OCI-LY7 (cell line): ENCODE results near the gene FAM114A1. TPM values are rescaled to one million over a fixed set of nuclear protein-coding genes. Genes with fewer than 3 reads are reported as not detected.

Source experiments
- BruUV-seq: library from RNA; stranded (reverse); fragments of 400-500 nt; replicated peaks from 2 replicates; lab custom pipeline; 2021; lab: Mats Ljungman, UMichigan
- CTCF ChIA-PET: fragments of 300-600 bp; sonication (Branson Sonifier 250); formaldehyde crosslinking; loops from one replicate; lab custom pipeline; 2022; ENCODE audit warnings: antibody characterized with exemption; ENCODE audit not compliant: unreplicated experiment; lab: Charles Lee
- POLR2A ChIA-PET: fragments of 300-600 bp; sonication (Branson Sonifier 250); formaldehyde crosslinking; loops from one replicate; lab custom pipeline; 2022; ENCODE audit warnings: antibody characterized with exemption; lab: Charles Lee
- DNase-seq: peaks from one replicate; pipeline ENCODE4 v3.0.0-alpha.2; 2015; ENCODE audit warnings: low spot score
- H2AFZ ChIP-seq: fragments of 200-600 bp; sonication (generic), shearing (Covaris generic); 2 replicates; pipeline ENCODE4 v1.6.1; 2014; ENCODE audit warnings: mild to moderate bottlenecking, antibody characterized with exemption, low read length, moderate library complexity
- H3K27ac ChIP-seq: fragments of 200-600 bp; sonication (generic); 2 replicates; pipeline ENCODE4 v1.5.1; 2014; ENCODE audit warnings: mixed run types, low read depth, mild to moderate bottlenecking, moderate library complexity, low read length, inconsistent platforms; ENCODE audit not compliant: poor library complexity, severe bottlenecking
- H3K36me3 ChIP-seq: fragments of 200-600 bp; sonication (generic); 2 replicates; pipeline ENCODE4 v1.6.1; 2014; ENCODE audit warnings: mild to moderate bottlenecking, antibody characterized with exemption, low read length, moderate library complexity, mixed read lengths; ENCODE audit not compliant: insufficient read depth
- H3K4me1 ChIP-seq: fragments of 200-600 bp; sonication (generic); 2 replicates; pipeline ENCODE4 v1.5.1; 2014; ENCODE audit warnings: mild to moderate bottlenecking, low read length; ENCODE audit not compliant: insufficient read depth, poor library complexity, severe bottlenecking
- H3K4me2 ChIP-seq: fragments of 200-600 bp; sonication (generic); 2 replicates; pipeline ENCODE4 v1.6.1; 2014; ENCODE audit warnings: mild to moderate bottlenecking, low read length
- H3K4me3 ChIP-seq: fragments of 200-600 bp; sonication (generic); 2 replicates; pipeline ENCODE4 v1.5.1; 2014; ENCODE audit warnings: mild to moderate bottlenecking, low read depth, low read length; ENCODE audit not compliant: poor library complexity, severe bottlenecking
- H3K79me2 ChIP-seq: fragments of 200-600 bp; sonication (generic); 2 replicates; pipeline ENCODE4 v1.6.1; 2016; ENCODE audit warnings: low read depth, mild to moderate bottlenecking, low read length, moderate library complexity, mixed read lengths; ENCODE audit not compliant: insufficient read depth
- H3K9me2 ChIP-seq: fragments of 200-600 bp; sonication (generic); 2 replicates; pipeline ENCODE4 v1.6.1; 2016; ENCODE audit warnings: mild to moderate bottlenecking, low read length, mixed read lengths; ENCODE audit not compliant: insufficient read depth
- H3K9me3 ChIP-seq: fragments of 200-600 bp; sonication (generic); 2 replicates; pipeline ENCODE4 v1.6.1; 2014; ENCODE audit warnings: mild to moderate bottlenecking, mixed run types, low read length, mixed read lengths
- H4K20me1 ChIP-seq: fragments of 200-600 bp; sonication (generic); 2 replicates; pipeline ENCODE4 v1.6.1; 2014; ENCODE audit warnings: mild to moderate bottlenecking, antibody characterized with exemption, low read length, moderate library complexity, mixed read lengths; ENCODE audit not compliant: insufficient read depth
- CTCF ChIP-seq: fragments of 200-600 bp; sonication (generic); conservative IDR thresholded peaks from 2 replicates; pipeline ENCODE4 v1.5.1; 2014; ENCODE audit warnings: mild to moderate bottlenecking, antibody characterized with exemption, low read length, moderate library complexity, mixed read lengths
- EZH2phosphoT487 ChIP-seq: fragments of 200-600 bp; sonication (generic); IDR thresholded peaks from 2 replicates; pipeline ENCODE4 v1.6.1; 2018; ENCODE audit warnings: low read depth, borderline replicate concordance, mild to moderate bottlenecking, mixed run types, antibody characterized with exemption, low read length, moderate library complexity, mixed read lengths
- intact Hi-C: fragments of 100-400 bp; cut with micrococcal nuclease; formaldehyde crosslinking; loops from one replicate; pipeline ENCODE4 v1.10.0; 2022; ENCODE audit not compliant: unreplicated experiment
- total RNA-seq, 2 experiments: library from RNA; depleted of rRNA in 1 of 2; stranded (reverse); fragments of >200 nt in 1 of 2; shearing (Covaris generic) in 1 of 2; gene quantifications; 2 replicates each; pipeline ENCODE4 v1.2.3, GENCODE V29; 2014 to 2022

FAM114A1 gene
- total RNA-seq, 2 experiments from 2014 or later, result not detected

DNA sequence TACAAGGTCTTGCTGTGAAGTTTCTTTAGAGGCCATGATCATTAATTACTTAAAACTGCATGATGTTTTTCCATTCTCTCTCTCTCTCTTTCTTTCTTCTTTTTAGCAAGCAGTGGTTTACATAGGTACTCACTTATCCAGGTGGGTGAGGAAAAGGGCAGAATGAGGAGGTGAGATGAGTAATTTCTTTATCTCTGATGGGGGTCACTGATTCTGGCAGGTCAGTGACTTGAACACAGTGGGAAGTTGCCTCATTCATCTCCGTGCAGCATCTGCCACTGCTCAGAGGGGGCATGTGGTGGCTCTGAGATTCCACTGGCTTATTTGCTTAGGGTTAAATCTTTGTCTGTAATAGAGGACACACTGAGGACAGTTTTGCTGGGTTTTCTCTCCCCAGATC lies 62.6 kb downstream of the FAM114A1 start:
- no peak overlapping the region for H2AFZ ChIP-seq
- TF ChIP-seq CTCF (no peak), EZH2phosphoT487 (no peak)
- no peaks in the 10 kb centered on the region for H3K79me2 ChIP-seq
- no peak overlapping the region for H3K4me3 ChIP-seq
- no peak overlapping the region for H3K4me2 ChIP-seq
- H3K27ac ChIP-seq, result no peak overlapping the region
- no TSS peak for BruUV-seq
- no peaks in the 10 kb centered on the region for H3K9me3 ChIP-seq
- H4K20me1 ChIP-seq, result no peaks in the 10 kb centered on the region
- intact Hi-C loops, result no loop called here
- ChIA-PET POLR2A (no interaction called here), CTCF (no interaction called here)
- DNase-seq, result no peak
- H3K9me2 ChIP-seq, result no peaks in the 10 kb centered on the region
- no peaks in the 10 kb centered on the region for H3K36me3 ChIP-seq
- no peaks in the 10 kb centered on the region for H3K4me1 ChIP-seq

GRCh38 chr4:38930707-38931106 lies 63.1 kb downstream of the FAM114A1 start:
- BruUV-seq, result no TSS peak
- Histone ChIP-seq H3K79me2 (no peaks in the 10 kb centered on the region), H3K9me2 (no peaks in the 10 kb centered on the region), H2AFZ (no peak overlapping the region), H4K20me1 (no peaks in the 10 kb centered on the region), H3K36me3 (no peaks in the 10 kb centered on the region), H3K4me2 (no peak overlapping the region), H3K4me3 (no peak overlapping the region), H3K27ac (no peak overlapping the region), H3K9me3 (no peaks in the 10 kb centered on the region), H3K4me1 (no peaks in the 10 kb centered on the region)
- ChIA-PET CTCF (no interaction called here), POLR2A (interaction anchor here (0.6 kb wide), 1 partner anchor 49 kb away, joined by 4 read pairs; no protein-coding TSS in a partner anchor)
- DNase-seq, result no peak
- TF ChIP-seq CTCF (no peak), EZH2phosphoT487 (no peak)
- intact Hi-C loops, result no loop called here

DNA sequence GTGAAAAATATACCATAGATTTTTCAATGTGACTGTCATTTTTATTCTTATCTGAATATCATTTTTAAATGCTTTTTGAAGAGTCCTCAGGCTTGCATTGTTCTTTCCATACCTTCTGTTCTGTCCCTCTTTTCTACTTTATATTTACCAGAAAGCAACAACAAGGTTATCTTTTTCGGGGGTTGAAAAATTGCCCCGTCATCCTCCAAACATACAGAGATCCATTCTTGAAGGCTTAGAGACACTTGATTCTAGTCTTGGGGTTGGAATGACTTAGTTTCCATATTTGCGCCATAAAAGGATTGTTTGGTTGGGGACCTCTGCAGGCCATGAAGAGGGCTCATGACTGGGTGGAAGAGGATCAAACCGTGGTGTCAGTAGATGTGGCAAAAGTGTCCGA lies 63.5 kb downstream of the FAM114A1 start:
- POLR2A ChIA-PET, result interaction anchor here (0.6 to 0.7 kb wide), 2 partner anchors 26 to 48 kb away, joined by 3 to 4 read pairs; no protein-coding TSS in a partner anchor
- BruUV-seq, result no TSS peak
- no peaks in the 10 kb centered on the region for H3K9me3 ChIP-seq

More for the DNA sequence above, 63.5 kb downstream of the FAM114A1 start:
- H2AFZ ChIP-seq, result no peak overlapping the region
- no peaks in the 10 kb centered on the region for H3K9me2 ChIP-seq
- intact Hi-C loops, result no loop called here
- no peaks in the 10 kb centered on the region for H3K79me2 ChIP-seq
- H3K36me3 ChIP-seq, result no peaks in the 10 kb centered on the region
- no peak overlapping the region for H3K4me2 ChIP-seq
- no peaks in the 10 kb centered on the region for H3K4me1 ChIP-seq
- no peak for TF ChIP-seq CTCF
- no peak for TF ChIP-seq EZH2phosphoT487
- DNase-seq, result no peak
- no peak overlapping the region for H3K27ac ChIP-seq
- H4K20me1 ChIP-seq, result no peaks in the 10 kb centered on the region
- CTCF ChIA-PET, result no interaction called here
- H3K4me3 ChIP-seq, result no peak overlapping the region
